Astrocyte (in vitro differentiated cells and primary cell): ENCODE results near the gene TIPRL. TPM values are rescaled to one million over a fixed set of nuclear protein-coding genes. Genes with fewer than 3 reads are reported as not detected.

Experiments used
- DNase-seq: peaks from one replicate; pipeline ENCODE4 v3.0.0-alpha.2; 2010; ENCODE audit warnings: low read depth
- FAIRE-seq: peaks from 2 replicates; lab custom pipeline; 2011; peaks lifted over from hg19 to GRCh38; lab: Jason Lieb, UNC
- H2AFZ ChIP-seq: 2 replicates; pipeline ENCODE4 v1.6.0; 2012; ENCODE audit warnings: low read depth, low read length, inconsistent platforms
- H3K27ac ChIP-seq: 2 replicates; pipeline ENCODE4 v1.5.1; 2011; ENCODE audit warnings: low read depth, low read length, inconsistent platforms
- H3K27me3 ChIP-seq: 2 replicates; pipeline ENCODE4 v1.6.0; 2011; ENCODE audit warnings: low read length, inconsistent platforms; ENCODE audit not compliant: insufficient read depth
- H3K36me3 ChIP-seq: 2 replicates; pipeline ENCODE4 v1.5.1; 2011; ENCODE audit warnings: low read length, inconsistent platforms; ENCODE audit not compliant: insufficient read depth
- H3K4me1 ChIP-seq: 2 replicates; pipeline ENCODE4 v1.5.1; 2011; ENCODE audit warnings: low read length, inconsistent platforms; ENCODE audit not compliant: insufficient read depth
- H3K4me2 ChIP-seq: 2 replicates; pipeline ENCODE4 v1.6.0; 2012; ENCODE audit warnings: low read length, inconsistent platforms
- H3K4me3 ChIP-seq: 2 replicates; pipeline ENCODE4 v1.5.1; 2011; ENCODE audit warnings: low read depth, mild to moderate bottlenecking, low read length, inconsistent platforms; ENCODE audit not compliant: insufficient read depth
- H3K79me2 ChIP-seq: 2 replicates; pipeline ENCODE4 v1.6.0; 2012; ENCODE audit warnings: mild to moderate bottlenecking, low read length, inconsistent platforms; ENCODE audit not compliant: insufficient read depth
- H3K9ac ChIP-seq: 2 replicates; pipeline ENCODE4 v1.6.0; 2012; ENCODE audit warnings: mild to moderate bottlenecking, low read length, inconsistent platforms
- H3K9me3 ChIP-seq: 2 replicates; pipeline ENCODE4 v1.5.1; 2012; ENCODE audit warnings: low read depth, mild to moderate bottlenecking, low read length, inconsistent platforms; ENCODE audit not compliant: insufficient read depth
- H4K20me1 ChIP-seq: 2 replicates; pipeline ENCODE4 v1.6.0; 2012; ENCODE audit warnings: low read length, inconsistent platforms; ENCODE audit not compliant: insufficient read depth
- H3K27ac Mint-ChIP-seq: one replicate; pipeline ENCODE4 v1.8.0; 2021; ENCODE audit warnings: mild to moderate bottlenecking, mixed read lengths; ENCODE audit not compliant: unreplicated experiment
- H3K27me3 Mint-ChIP-seq: one replicate; pipeline ENCODE4 v1.8.0; 2021; ENCODE audit warnings: low read depth, mixed read lengths; ENCODE audit not compliant: unreplicated experiment
- H3K36me3 Mint-ChIP-seq: one replicate; pipeline ENCODE4 v1.8.0; 2021; ENCODE audit warnings: low read depth, mixed read lengths; ENCODE audit not compliant: unreplicated experiment
- H3K4me1 Mint-ChIP-seq: one replicate; pipeline ENCODE4 v1.8.0; 2021; ENCODE audit warnings: low read depth, mixed read lengths; ENCODE audit not compliant: unreplicated experiment
- H3K4me3 Mint-ChIP-seq: one replicate; pipeline ENCODE4 v1.8.0; 2021; ENCODE audit warnings: mild to moderate bottlenecking, moderate library complexity, mixed read lengths; ENCODE audit not compliant: unreplicated experiment
- H3K9me3 Mint-ChIP-seq: one replicate; pipeline ENCODE4 v1.8.0; 2021; ENCODE audit warnings: mild to moderate bottlenecking, mixed read lengths; ENCODE audit not compliant: unreplicated experiment
- EZH2 ChIP-seq: IDR thresholded peaks from 2 replicates; pipeline ENCODE4 v1.6.1; 2012; ENCODE audit warnings: mild to moderate bottlenecking, low read length, inconsistent platforms; ENCODE audit not compliant: insufficient read depth
- total RNA-seq: library from RNA; stranded (reverse); gene quantifications from 2 replicates; pipeline ENCODE4 v1.2.1, GENCODE V29; 2021
- TF ChIP-seq, protein P1 (sequence below): IDR thresholded peaks from 2 replicates; pipeline ENCODE4 v1.5.1; 2011; ENCODE audit warnings: low read depth, mild to moderate bottlenecking, inconsistent platforms, low read length, moderate library complexity; ENCODE audit not compliant: insufficient read depth

Gene TIPRL
- total RNA-seq, 1 donor from 2014 or later, result 37.4 TPM

DNA sequence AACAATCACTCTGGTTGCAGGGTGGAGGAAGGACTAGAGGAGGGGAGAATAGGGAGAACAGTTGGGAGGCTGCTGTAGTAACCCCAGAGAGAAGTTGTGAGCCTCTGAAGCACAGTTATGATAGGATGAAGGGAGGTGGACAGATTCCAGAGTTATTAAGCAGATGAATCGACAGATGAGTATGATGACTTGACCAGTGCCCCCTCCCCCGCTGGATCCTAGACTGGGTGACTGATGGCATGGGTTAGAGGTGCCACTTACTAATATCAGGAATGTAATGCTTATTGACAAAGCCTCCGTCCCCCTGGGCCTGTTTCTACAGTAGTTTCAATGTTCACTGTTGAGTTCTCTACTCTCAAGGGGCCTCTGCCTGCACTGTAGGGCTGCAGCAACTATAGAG, 14.0 kb upstream of the TIPRL start:
- H3K4me3 ChIP-seq, result no peak overlapping the region
- H3K27ac ChIP-seq, result no peak overlapping the region
- Mint-ChIP-seq H3K27ac (no peak overlapping the region), H3K9me3 (peaks cover 11% of the 10 kb centered on the region), H3K27me3 (no peaks in the 10 kb centered on the region), H3K4me3 (no peak overlapping the region), H3K4me1 (no peaks in the 10 kb centered on the region), H3K36me3 (no peaks in the 10 kb centered on the region)
- H3K9me3 ChIP-seq, result peaks cover 5% of the 10 kb centered on the region
- H3K4me1 ChIP-seq, result no peaks in the 10 kb centered on the region
- no peak for FAIRE-seq
- no peak overlapping the region for H3K4me2 ChIP-seq
- H3K79me2 ChIP-seq, result no peaks in the 10 kb centered on the region
- no peaks in the 10 kb centered on the region for H4K20me1 ChIP-seq
- H3K27me3 ChIP-seq, result no peaks in the 10 kb centered on the region
- H3K9ac ChIP-seq, result no peak overlapping the region
- no peak for TF ChIP-seq EZH2
- TF ChIP-seq, protein P1, sequence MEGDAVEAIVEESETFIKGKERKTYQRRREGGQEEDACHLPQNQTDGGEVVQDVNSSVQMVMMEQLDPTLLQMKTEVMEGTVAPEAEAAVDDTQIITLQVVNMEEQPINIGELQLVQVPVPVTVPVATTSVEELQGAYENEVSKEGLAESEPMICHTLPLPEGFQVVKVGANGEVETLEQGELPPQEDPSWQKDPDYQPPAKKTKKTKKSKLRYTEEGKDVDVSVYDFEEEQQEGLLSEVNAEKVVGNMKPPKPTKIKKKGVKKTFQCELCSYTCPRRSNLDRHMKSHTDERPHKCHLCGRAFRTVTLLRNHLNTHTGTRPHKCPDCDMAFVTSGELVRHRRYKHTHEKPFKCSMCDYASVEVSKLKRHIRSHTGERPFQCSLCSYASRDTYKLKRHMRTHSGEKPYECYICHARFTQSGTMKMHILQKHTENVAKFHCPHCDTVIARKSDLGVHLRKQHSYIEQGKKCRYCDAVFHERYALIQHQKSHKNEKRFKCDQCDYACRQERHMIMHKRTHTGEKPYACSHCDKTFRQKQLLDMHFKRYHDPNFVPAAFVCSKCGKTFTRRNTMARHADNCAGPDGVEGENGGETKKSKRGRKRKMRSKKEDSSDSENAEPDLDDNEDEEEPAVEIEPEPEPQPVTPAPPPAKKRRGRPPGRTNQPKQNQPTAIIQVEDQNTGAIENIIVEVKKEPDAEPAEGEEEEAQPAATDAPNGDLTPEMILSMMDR, result no peak
- no peak for DNase-seq
- H2AFZ ChIP-seq, result no peak overlapping the region
- H3K36me3 ChIP-seq, result no peaks in the 10 kb centered on the region

DNA sequence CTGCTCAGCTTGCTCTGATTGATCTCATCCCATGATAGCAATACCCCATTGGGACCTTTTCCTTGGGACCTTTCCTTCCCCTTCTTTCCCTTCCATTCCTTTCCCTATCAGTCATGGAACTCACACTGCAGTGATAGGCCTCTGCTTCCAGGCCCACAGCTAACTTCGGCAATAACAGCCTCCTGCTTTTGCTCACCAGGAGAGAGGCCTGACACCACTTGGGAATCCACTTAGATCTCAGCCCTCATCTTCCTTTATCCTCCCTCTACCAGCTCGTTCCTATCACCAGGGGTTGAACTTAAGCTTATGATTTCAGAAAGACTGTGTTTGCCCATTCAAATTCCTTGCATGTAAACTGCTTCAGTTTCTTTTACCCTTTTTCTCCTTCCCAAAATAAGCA, 11.0 kb upstream of the TIPRL start:
- no peaks in the 10 kb centered on the region for H3K27me3 ChIP-seq
- Mint-ChIP-seq H3K27me3 (no peaks in the 10 kb centered on the region), H3K36me3 (no peaks in the 10 kb centered on the region), H3K27ac (no peak overlapping the region), H3K4me1 (no peaks in the 10 kb centered on the region), H3K4me3 (no peak overlapping the region), H3K9me3 (peaks cover 2% of the 10 kb centered on the region)
- DNase-seq (no peak), FAIRE-seq (no peak)
- no peak overlapping the region for H3K9ac ChIP-seq
- no peaks in the 10 kb centered on the region for H3K4me1 ChIP-seq
- H3K4me3 ChIP-seq, result no peak overlapping the region
- H3K36me3 ChIP-seq, result no peaks in the 10 kb centered on the region
- TF ChIP-seq, protein P1, result no peak
- TF ChIP-seq EZH2, result no peak
- H2AFZ ChIP-seq, result no peak overlapping the region
- H4K20me1 ChIP-seq, result no peaks in the 10 kb centered on the region
- H3K9me3 ChIP-seq, result no peaks in the 10 kb centered on the region
- H3K27ac ChIP-seq, result no peak overlapping the region
- no peaks in the 10 kb centered on the region for H3K79me2 ChIP-seq
- H3K4me2 ChIP-seq, result no peak overlapping the region

DNA sequence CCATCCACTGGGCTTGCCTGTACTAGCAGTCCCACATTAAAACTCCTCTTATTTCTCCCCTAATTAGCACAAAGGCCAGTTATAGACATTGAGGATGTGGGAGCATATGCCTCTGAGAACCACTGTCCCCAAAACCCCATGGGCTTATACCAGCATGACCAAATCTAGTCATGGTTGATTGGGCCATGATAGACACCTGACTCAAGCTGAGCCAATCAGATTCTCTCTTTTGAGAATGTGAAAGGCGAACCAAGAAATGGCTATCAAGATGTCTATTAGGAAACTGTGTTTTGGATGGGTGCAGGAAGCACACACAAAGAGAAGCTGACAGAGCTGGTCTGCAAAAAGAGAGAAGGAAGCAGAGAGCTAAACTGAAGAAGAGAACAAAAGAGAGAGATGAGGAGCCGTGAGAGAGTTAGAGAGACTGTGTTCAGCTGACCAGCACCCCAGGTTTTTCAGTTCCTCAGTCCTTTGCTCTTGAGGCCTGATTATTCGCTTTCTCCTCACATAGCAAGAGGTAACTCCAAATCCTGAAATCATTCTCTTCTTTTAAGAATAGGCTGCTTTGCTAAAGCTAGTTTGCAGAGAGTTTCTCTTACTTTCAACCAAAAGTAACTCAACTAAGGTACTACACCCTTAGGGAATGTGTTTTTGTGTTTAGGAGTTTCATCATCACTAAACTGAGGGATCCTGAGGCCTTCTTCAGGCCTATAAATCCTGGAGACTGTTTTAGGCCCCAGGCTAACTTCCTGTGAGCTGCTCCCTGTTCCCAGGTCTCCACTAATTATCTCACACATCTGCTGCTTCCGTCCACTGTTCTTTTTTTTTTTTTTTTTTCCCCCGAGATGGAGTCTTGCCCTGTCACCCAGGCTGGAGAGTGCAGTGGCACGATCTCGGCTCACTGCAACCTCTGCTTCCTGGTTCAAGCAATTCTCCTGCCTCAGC, 7.9 kb upstream of the TIPRL start:
- H3K36me3 ChIP-seq, result no peaks in the 10 kb centered on the region
- H3K4me1 ChIP-seq, result no peaks in the 10 kb centered on the region
- no peaks in the 10 kb centered on the region for H3K36me3 Mint-ChIP-seq
- H3K27me3 Mint-ChIP-seq, result no peaks in the 10 kb centered on the region
- no peaks in the 10 kb centered on the region for H3K79me2 ChIP-seq
- H3K4me3 Mint-ChIP-seq, result no peak overlapping the region
- no peaks in the 10 kb centered on the region for H4K20me1 ChIP-seq
- H3K4me2 ChIP-seq, result no peak overlapping the region
- no peak overlapping the region for H3K9ac ChIP-seq
- H3K9me3 ChIP-seq, result no peaks in the 10 kb centered on the region
- H3K4me1 Mint-ChIP-seq, result no peaks in the 10 kb centered on the region
- TF ChIP-seq EZH2, result no peak
- TF ChIP-seq, protein P1, result no peak
- H3K27me3 ChIP-seq, result no peaks in the 10 kb centered on the region
- DNase-seq (no peak), FAIRE-seq (no peak)
- H3K27ac ChIP-seq, result no peak overlapping the region
- no peak overlapping the region for H2AFZ ChIP-seq
- peaks cover 2% of the 10 kb centered on the region for H3K9me3 Mint-ChIP-seq
- H3K4me3 ChIP-seq, result no peak overlapping the region
- no peak overlapping the region for H3K27ac Mint-ChIP-seq
